GM12865 (cell line): ENCODE measurements around the gene C1orf159.

Experiments used
- DNase-seq: peaks from one replicate; pipeline ENCODE4 v3.0.0; 2010; ENCODE audit warnings: low read depth
- H3K4me3 ChIP-seq: 2 replicates; pipeline ENCODE4 v1.5.1; 2011; ENCODE audit warnings: mild to moderate bottlenecking, low read depth, low read length, control low read depth
- CTCF ChIP-seq: IDR thresholded peaks from 2 replicates; pipeline ENCODE4 v1.5.1; 2011; ENCODE audit warnings: low read length, control low read depth, low read depth, inconsistent platforms; ENCODE audit not compliant: insufficient read depth; ENCODE audit errors: missing control alignments

Gene C1orf159

GRCh38 chr1:1148569-1148968, 32.7 kb upstream of the C1orf159 start:
- DNase-seq: no peak
- H3K4me3 ChIP-seq: no peak overlapping the region
- no peak for TF ChIP-seq CTCF

GRCh38 chr1:1148061-1148460, 32.2 kb upstream of the C1orf159 start:
- DNase-seq: no peak
- no peak overlapping the region for H3K4me3 ChIP-seq
- TF ChIP-seq CTCF: no peak

GRCh38 chr1:1146596-1146995, 30.7 kb upstream of the C1orf159 start:
- DNase-seq: no peak
- no peak for TF ChIP-seq CTCF
- H3K4me3 ChIP-seq: no peak overlapping the region

GRCh38 chr1:1146026-1146425, 30.1 kb upstream of the C1orf159 start:
- no peak overlapping the region for H3K4me3 ChIP-seq
- TF ChIP-seq CTCF: no peak
- DNase-seq: no peak

GRCh38 chr1:1145547-1145914, 29.6 kb upstream of the C1orf159 start:
- DNase-seq: no peak
- H3K4me3 ChIP-seq: no peak overlapping the region
- no peak for TF ChIP-seq CTCF

GRCh38 chr1:1144843-1145546, 29.1 kb upstream of the C1orf159 start:
- DNase-seq: no peak

More at GRCh38 chr1:1144843-1145546, 29.1 kb upstream of the C1orf159 start:
- no peak for TF ChIP-seq CTCF
- H3K4me3 ChIP-seq: no peak overlapping the region
